AG04450 (cell line): ENCODE data around the gene LUC7L. TPM values are rescaled to one million over a fixed set of nuclear protein-coding genes. Genes with fewer than 3 reads are reported as not detected.
"Not testable (repeated sequence)": the region's sequence is repeated elsewhere in the genome, so short reads cannot be mapped to it uniquely, and the experiment has no call there.

Experiments used
- CTCF ChIA-PET: fragments of 300-600, 350-600 bp; formaldehyde crosslinking; extraction: SDS; loops from one replicate; lab custom pipeline; 2022; ENCODE audit warnings: antibody characterized with exemption, inconsistent platforms; lab: Charles Lee
- POLR2A ChIA-PET: fragments of 350-600 bp; formaldehyde crosslinking; extraction: SDS; loops from one replicate; lab custom pipeline; 2021; ENCODE audit warnings: antibody characterized with exemption, inconsistent platforms; lab: Yijun Ruan, JAX
- DNase-seq: peaks from one replicate; pipeline ENCODE4 v3.0.0-alpha.2; 2011; ENCODE audit warnings: low read depth, low spot score
- H3K27ac ChIP-seq: one replicate; pipeline ENCODE4 v1.5.1; 2012; ENCODE audit warnings: low read depth, low read length, control low read depth
- H3K27me3 ChIP-seq: one replicate; pipeline ENCODE4 v1.6.0; 2012; ENCODE audit warnings: low read length; ENCODE audit not compliant: control insufficient read depth, insufficient read depth
- H3K4me3 ChIP-seq: 2 replicates; pipeline ENCODE4 v1.5.1; 2011; ENCODE audit warnings: mild to moderate bottlenecking, low read depth, low read length, control low read depth
- H3K9me3 ChIP-seq: 2 replicates; pipeline ENCODE4 v1.5.1; 2012; ENCODE audit warnings: low read length; ENCODE audit not compliant: control insufficient read depth, insufficient read depth
- CTCF ChIP-seq: IDR thresholded peaks from 2 replicates; pipeline ENCODE4 v1.5.1; 2011; ENCODE audit warnings: low read depth, low read length, control low read depth, inconsistent platforms
- polyA plus RNA-seq: library from polyadenylated mRNA; depleted of rRNA; stranded (reverse); fragments of >200 nt; gene quantifications from 2 replicates; pipeline ENCODE4 v1.2.3, GENCODE V29; 2011

LUC7L gene
- polyA plus RNA-seq, 1 experiment: 47.2 TPM

GRCh38 chr16:228151-228851 is 948 bp downstream of the LUC7L start:
- Histone ChIP-seq H3K27me3 (no peaks in the 10 kb centered on the region), H3K9me3 (no peaks in the 10 kb centered on the region; the same call in 1 of the 2 replicates), H3K4me3 (peak overlapping the region; percentile 94), H3K27ac (peak overlapping the region; percentile 96)
- no peak for TF ChIP-seq CTCF
- ChIA-PET POLR2A (interaction anchor here (0.6 to 1.4 kb wide), 5 partner anchors 9 to 137 kb away, joined by 3 to 6 read pairs (median 3); no protein-coding TSS in a partner anchor), CTCF (interaction anchor here (0.6 to 2.4 kb wide), 7 partner anchors 9 to 159 kb away, joined by 3 to 13 read pairs (median 5); partner anchors contain the start of gene AXIN1)
- no peak for DNase-seq

GRCh38 chr16:220021-220420 is 9.2 kb downstream of the LUC7L start:
- ChIA-PET CTCF (interaction anchor here (0.5 to 1.1 kb wide), 2 partner anchors 9 to 43 kb away, joined by 3 to 7 read pairs; no protein-coding TSS in a partner anchor), POLR2A (no interaction called here)
- Histone ChIP-seq H3K9me3 (no peaks in the 10 kb centered on the region), H3K27me3 (no peaks in the 10 kb centered on the region), H3K27ac (no peak overlapping the region), H3K4me3 (no peak overlapping the region)
- no peak for TF ChIP-seq CTCF
- no peak for DNase-seq

GRCh38 chr16:212999-213398 is 16.2 kb downstream of the LUC7L start:
- POLR2A ChIA-PET: no interaction called here
- no peaks in the 10 kb centered on the region for H3K27me3 ChIP-seq
- H3K27ac ChIP-seq: no peak overlapping the region
- no peaks in the 10 kb centered on the region for H3K9me3 ChIP-seq
- TF ChIP-seq CTCF: no peak
- H3K4me3 ChIP-seq: no peak overlapping the region
- CTCF ChIA-PET: interaction anchor here (1.2 kb wide), 1 partner anchor 15 kb away, joined by 4 read pairs; no protein-coding TSS in a partner anchor
- DNase-seq: no peak

GRCh38 chr16:211631-212180 is 17.5 kb downstream of the LUC7L start:
- DNase-seq, POLR2A ChIA-PET, CTCF ChIA-PET: not testable (repeated sequence)

GRCh38 chr16:209359-209758 is 19.9 kb downstream of the LUC7L start:
- CTCF ChIA-PET: interaction anchor here (0.7 kb wide), 1 partner anchor 41 kb away, joined by 3 read pairs; no protein-coding TSS in a partner anchor

More at GRCh38 chr16:211631-212180, 17.5 kb downstream of the LUC7L start:
- H3K27me3 ChIP-seq, H3K27ac ChIP-seq, H3K4me3 ChIP-seq, H3K9me3 ChIP-seq: not testable (repeated sequence)

GRCh38 chr16:204046-204445 is 25.2 kb downstream of the LUC7L start:
- POLR2A ChIA-PET, H3K27me3 ChIP-seq, CTCF ChIA-PET, DNase-seq, H3K9me3 ChIP-seq, H3K4me3 ChIP-seq, H3K27ac ChIP-seq: not testable (repeated sequence)

More at GRCh38 chr16:209359-209758, 19.9 kb downstream of the LUC7L start:
- H3K9me3 ChIP-seq, H3K4me3 ChIP-seq, H3K27ac ChIP-seq, H3K27me3 ChIP-seq, DNase-seq: not testable (repeated sequence)
- POLR2A ChIA-PET: interaction anchor here (1.1 kb wide), 1 partner anchor 26 kb away, joined by 4 read pairs; no protein-coding TSS in a partner anchor
